Measurements from ENCODE around the gene KITLG.
"Not testable (repeated sequence)": the region's sequence is repeated elsewhere in the genome, so short reads cannot be mapped to it uniquely, and the experiment has no call there.

The KITLG gene

GRCh38 chr12:88472775-88473174, 107.5 kb downstream of the KITLG start:
- no peak for DNase-seq

GRCh38 chr12:88472248-88472647, 108.0 kb downstream of the KITLG start:
- no peak for DNase-seq

GRCh38 chr12:88471331-88472045, 108.8 kb downstream of the KITLG start:
- DNase-seq, result no peak

- DNase-seq, result no peak
Measured at GRCh38 chr12:88469154-88469553, 111.1 kb downstream of the KITLG start.

- no peak for DNase-seq
Measured at GRCh38 chr12:88468581-88468980, 111.7 kb downstream of the KITLG start.

- DNase-seq, result not testable (repeated sequence)
Measured at GRCh38 chr12:88466708-88467107, 113.6 kb downstream of the KITLG start.

- DNase-seq, result no peak
Measured at GRCh38 chr12:88458327-88458726, 121.9 kb downstream of the KITLG start.

- no peak for DNase-seq
Measured at GRCh38 chr12:88453323-88453722, 126.9 kb downstream of the KITLG start.

- DNase-seq, result no peak
Measured at GRCh38 chr12:88451205-88451604, 129.1 kb downstream of the KITLG start.

GRCh38 chr12:88450136-88450535, 130.1 kb downstream of the KITLG start:
- DNase-seq, result no peak

- no peak for DNase-seq
Measured at GRCh38 chr12:88448337-88448915, 131.8 kb downstream of the KITLG start.

- no peak for DNase-seq
Measured at GRCh38 chr12:88445705-88446394, 134.4 kb downstream of the KITLG start.

- no peak for DNase-seq
Measured at GRCh38 chr12:88444481-88444880, 135.8 kb downstream of the KITLG start.
